GM12865 (cell line): Measurements from ENCODE around the gene RAP1GAP.
"Not testable (repeated sequence)": the region's sequence is repeated elsewhere in the genome, so short reads cannot be mapped to it uniquely, and the experiment has no call there.

Experiments used
- DNase-seq: peaks from one replicate; pipeline ENCODE4 v3.0.0; 2010; ENCODE audit warnings: low read depth
- H3K4me3 ChIP-seq: 2 replicates; pipeline ENCODE4 v1.5.1; 2011; ENCODE audit warnings: mild to moderate bottlenecking, low read depth, low read length, control low read depth
- CTCF ChIP-seq: IDR thresholded peaks from 2 replicates; pipeline ENCODE4 v1.5.1; 2011; ENCODE audit warnings: low read length, control low read depth, low read depth, inconsistent platforms; ENCODE audit not compliant: insufficient read depth; ENCODE audit errors: missing control alignments

RAP1GAP gene

GRCh38 chr1:21570885-21571284, 98.3 kb downstream of the RAP1GAP start:
- DNase-seq, result no peak
- no peak overlapping the region for H3K4me3 ChIP-seq
- no peak for TF ChIP-seq CTCF

- no peak for DNase-seq
- no peak for TF ChIP-seq CTCF
- H3K4me3 ChIP-seq, result no peak overlapping the region
These were observed 98.7 kb downstream of the RAP1GAP start for GRCh38 chr1:21570528-21570875.

GRCh38 chr1:21569820-21570527, 99.2 kb downstream of the RAP1GAP start:
- no peak for DNase-seq
- H3K4me3 ChIP-seq, result no peak overlapping the region
- TF ChIP-seq CTCF, result no peak

GRCh38 chr1:21568809-21569385, 100.3 kb downstream of the RAP1GAP start:
- H3K4me3 ChIP-seq, result no peak overlapping the region
- no peak for DNase-seq
- no peak for TF ChIP-seq CTCF

GRCh38 chr1:21568006-21568746, 101.0 kb downstream of the RAP1GAP start:
- no peak overlapping the region for H3K4me3 ChIP-seq
- TF ChIP-seq CTCF, result no peak
- no peak for DNase-seq

- DNase-seq, result no peak
- no peak overlapping the region for H3K4me3 ChIP-seq
- no peak for TF ChIP-seq CTCF
These were observed 101.7 kb downstream of the RAP1GAP start for GRCh38 chr1:21567241-21568005.

- H3K4me3 ChIP-seq, DNase-seq: not testable (repeated sequence)
These were observed 102.8 kb downstream of the RAP1GAP start for GRCh38 chr1:21566361-21566760.
